Activated CD4-positive, CD25-positive, alpha-beta regulatory T cell treated with anti-CD3 and anti-CD28 coated beads, Interleukin-2, amount 50 U/mL, for 16 hours (primary cell): ENCODE measurements around the gene WLS.
"Not testable (repeated sequence)": the region's sequence is repeated elsewhere in the genome, so short reads cannot be mapped to it uniquely, and the experiment has no call there.

Experiments used
- DNase-seq: peaks from one replicate; pipeline ENCODE4 v3.0.0-alpha.2; 2020; ENCODE audit warnings: low read depth, low spot score

Gene WLS

GRCh38 chr1:68199603-68200002, 32.7 kb downstream of the WLS start:
- no peak for DNase-seq

GRCh38 chr1:68198752-68199151, 33.6 kb downstream of the WLS start:
- no peak for DNase-seq

DNA sequence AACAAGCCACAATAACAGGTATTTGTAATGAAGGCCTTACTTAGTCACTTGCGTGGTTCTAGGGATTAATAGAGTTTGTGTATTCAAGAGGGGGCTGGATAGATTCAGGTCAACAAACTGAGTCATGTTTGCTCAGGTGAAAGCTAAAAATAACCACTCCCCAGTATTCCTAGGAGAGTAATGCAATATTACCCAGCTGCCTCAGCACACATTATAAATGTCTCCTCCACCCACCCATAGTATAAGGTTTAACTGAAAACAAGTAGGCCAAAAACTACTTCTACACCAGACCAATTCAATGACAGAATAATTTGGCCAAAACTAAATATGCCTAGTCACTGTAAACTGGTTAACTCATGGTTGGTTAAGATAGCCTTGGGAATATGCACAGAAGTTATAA, 34.4 kb downstream of the WLS start:
- no peak for DNase-seq

DNA sequence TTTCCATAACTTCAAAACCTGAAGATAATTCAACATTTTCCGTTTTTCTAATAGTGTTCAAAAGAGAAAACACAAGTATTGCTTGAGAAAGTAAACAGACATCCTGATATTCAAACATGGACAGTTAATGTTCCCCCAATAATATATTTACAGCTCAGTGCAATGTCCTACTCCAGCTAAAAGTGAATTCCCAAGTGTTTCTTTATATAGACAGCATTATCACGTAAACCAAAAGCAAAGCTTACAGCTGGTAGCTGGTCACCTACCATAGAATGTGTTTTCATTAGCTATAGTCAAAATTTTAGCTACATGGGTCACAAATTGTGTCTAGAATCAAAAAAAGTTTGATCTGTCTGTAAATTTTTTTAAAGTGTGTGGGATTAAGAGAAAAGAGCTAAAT, 34.9 kb downstream of the WLS start:
- no peak for DNase-seq

DNA sequence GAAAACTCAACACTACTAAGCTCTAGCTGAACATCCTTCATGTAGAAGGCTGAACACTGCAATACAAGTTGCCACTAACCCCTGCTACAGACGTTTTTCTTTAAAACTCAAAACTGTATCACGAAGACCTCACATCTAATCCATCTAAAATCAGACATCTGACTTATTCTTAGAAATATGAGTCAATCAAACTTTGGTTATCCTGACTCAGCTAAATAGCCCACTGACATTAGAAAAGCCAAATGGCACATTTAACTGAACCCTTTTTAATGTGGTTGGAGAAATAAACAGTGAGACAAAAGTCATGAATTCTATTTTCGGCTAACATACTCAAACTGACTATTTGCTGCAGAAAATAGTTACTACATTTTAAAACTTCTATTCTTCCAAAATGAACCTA, 35.6 kb downstream of the WLS start:
- DNase-seq: no peak

- DNase-seq: no peak
Observed at GRCh38 chr1:68191717-68192116, 40.6 kb downstream of the WLS start.

DNA sequence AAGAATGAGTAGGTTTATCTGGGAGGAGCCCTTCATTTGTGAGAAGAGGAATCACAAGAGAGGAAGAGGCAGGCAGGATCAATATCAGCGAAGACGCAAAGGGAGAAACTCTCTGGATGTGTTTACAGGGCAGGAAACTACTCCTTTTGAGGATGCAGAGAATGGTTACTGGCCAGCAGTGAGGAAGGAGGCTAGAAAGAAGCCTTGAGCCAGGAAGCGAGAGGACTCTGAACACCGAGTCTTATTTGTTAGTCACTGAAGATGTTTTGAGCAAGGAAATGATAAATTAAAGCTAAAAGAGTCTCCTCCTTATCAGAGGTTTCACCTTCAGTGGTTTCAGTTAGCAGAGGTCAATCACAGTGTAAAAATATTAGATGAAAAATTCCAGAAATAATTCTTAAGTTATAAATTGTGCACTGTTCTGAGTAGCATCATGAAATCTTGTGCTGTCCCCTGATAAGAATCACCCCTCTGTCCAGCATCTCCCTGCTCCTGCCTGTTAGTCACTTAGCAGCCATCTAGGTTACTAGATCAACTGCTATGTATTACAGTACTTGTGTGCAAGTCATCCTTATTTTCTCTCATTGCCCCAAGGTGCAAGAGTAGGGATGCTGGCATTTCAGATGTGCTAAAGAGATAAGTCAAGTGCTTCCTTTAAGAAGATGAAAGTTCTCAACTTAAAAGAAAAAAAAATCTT, 43.5 kb downstream of the WLS start:
- no peak for DNase-seq

- no peak for DNase-seq
Observed at GRCh38 chr1:68188060-68188538, 44.2 kb downstream of the WLS start.

DNA sequence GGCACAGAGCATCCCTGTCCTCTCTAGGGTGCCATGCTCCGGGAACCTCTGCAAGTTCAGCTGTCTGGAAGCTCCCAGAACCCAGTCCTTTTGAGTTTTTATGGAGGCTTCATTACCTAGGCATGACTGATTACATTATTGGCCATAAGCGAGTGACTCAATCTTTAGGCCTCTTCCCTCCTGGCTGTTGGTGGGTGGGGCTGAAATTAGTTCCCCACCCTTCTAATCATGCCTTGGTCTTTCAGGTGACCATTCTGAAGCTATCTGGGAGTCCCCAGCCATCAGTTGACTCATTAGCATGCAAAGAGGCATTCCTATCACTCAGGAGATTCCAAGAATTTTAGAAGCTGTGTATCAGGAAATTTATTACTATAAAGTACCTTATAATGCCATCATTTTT, 46.6 kb downstream of the WLS start:
- no peak for DNase-seq

- DNase-seq: no peak
Observed at GRCh38 chr1:68183895-68184294, 48.4 kb downstream of the WLS start.

- DNase-seq: no peak
Observed at GRCh38 chr1:68181165-68181556, 51.2 kb downstream of the WLS start.

DNA sequence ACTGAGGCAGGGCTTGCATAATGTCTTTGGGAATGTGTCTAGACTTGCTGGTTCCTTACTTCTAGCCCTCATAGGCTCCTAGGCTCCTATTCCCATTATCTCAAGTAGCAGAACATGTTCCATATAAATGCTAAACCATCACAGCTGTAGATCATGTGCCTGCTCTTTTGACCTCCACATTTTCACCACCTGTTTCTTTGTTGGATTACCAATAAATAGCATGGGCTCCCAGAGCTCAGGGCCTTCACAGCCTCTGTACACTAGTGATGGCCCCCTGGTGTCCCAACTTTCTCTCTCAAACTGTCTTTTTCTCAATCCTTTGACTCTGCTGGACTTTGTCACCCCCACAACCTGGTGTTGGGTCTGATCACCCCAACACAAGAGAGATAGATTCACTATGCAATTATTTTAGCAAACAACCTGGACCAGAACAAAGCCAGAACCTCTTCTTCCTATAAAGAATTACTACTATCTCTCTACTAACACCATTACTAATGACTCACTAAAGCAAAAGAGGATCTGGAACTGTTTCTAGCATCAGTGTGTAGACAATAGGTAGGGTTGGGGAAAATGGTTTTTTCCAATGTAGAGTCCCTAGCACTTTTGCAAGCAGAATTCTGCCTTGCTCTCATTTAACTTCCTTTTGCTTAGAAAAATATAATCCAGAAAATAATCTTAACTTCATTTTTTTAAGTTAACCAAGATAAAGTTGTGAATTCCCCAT, 51.7 kb downstream of the WLS start:
- no peak for DNase-seq

DNA sequence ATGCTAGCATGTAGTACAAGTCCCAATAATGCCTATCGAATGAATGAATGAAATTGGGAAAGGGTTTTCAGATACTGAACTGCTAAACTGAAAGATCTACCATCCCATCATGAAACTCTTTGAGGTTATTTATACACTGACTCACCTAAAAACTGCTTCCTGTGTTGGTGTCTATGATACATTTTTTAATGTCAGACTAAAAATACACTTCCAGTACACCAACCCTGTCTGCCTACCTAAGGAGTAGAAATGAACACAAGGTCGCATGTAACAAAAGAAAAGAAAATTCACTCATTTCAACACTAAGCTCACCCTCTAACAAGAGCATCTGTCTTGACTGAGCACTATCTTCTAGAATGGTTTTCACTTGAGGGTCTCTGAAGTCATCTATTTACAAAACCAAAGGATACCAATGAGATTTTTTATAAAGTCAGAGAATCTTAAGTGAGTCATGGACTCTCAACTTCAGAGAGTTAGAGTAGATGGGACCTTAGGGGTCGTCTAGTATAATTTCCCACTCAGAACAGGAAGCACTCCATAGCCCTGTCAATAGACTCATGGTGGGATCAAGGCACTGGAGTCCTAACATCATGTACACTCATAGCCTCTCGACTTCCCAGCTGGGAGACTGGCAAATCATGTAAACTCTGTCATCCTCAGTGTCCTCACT, 53.4 kb downstream of the WLS start:
- no peak for DNase-seq

DNA sequence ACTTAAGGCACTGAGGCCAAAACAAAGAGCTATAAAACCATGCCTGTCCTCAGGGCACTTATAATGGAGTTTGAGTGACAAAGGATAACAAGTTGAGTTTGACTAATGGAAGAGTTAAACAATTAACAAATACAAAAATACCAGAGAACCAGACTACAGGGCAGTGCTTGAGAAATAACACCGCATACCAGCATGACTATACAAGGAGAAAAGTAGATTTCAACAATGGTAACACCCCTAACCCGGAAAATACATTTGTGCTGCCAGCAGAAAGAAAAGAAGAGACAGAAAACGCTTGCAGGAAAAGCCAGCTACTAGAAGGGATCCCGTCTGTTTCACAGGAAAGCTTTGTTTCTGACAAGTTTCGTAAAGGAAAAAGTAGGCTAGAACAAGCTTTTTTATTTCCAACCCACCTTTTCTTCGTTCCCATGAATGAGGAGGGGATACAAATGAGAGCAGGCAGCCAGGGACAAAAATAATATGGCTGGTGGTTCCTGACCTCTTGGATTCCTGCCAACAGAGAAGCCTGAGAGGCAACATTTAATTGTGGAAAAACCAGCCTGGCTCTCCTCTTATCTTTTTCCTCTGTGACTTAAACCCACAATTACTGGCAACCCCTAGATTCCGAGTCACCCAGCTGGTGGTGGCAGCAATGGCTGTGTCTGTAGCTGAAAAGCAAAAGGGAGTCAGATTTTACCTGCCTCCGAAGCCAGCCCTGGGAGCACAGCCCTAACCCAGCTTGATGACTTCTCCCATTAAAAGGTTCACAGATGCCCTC, 56.5 kb downstream of the WLS start:
- no peak for DNase-seq

DNA sequence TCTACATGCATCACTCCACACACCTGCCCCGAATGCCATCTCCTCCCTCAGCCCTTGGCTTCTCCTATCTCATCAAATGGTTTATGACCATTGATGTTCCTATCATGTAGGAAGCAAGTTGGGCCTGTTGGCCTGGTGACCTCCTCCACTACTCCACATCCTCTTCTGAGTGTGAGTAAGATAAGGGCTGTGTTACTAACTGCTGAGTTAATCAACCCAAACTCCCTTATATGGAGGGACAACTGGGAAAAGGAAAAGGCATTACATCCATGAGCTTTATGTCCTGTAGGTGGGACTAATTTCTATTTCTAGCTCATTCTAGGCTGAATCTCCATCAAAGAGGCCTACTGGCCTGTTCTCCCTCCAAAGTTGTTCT, 57.6 kb downstream of the WLS start:
- DNase-seq: no peak

DNA sequence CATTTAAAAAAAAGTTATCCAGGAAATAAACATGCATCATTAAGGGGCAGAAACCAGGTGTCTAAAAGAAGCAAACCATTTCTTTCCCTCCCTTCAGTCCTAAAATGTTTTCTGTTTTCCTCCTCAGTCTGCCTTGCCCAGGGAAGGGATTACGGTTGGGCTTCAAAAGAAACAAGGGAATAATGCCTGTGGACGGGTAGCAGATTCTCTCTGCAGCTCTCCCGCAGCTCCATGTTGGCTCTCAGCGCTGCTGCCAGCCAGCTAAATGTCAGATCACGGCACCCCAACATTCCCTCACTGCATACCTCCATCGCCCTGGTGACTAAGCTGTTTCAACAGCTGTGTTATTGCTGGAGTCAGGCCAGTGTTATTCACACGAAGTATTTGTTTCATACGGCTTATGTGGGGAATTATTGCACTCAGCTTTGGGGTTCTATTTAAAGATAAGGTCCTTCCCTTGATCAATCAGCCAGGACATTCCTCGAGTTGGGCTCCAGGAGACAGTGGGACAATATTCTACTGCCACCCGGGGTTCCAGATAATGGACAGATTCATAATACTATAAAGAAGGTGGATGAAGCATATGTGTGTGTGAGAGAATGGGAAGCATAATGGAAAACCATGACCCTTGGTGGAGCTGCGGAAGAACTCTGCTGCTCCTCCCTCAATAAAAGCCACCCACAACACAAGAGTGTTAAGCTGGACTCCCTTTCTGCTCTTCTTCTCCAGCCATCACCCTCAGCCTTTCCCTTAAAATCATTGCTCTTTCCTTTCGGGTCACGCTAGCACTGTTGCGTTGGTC, 58.2 kb downstream of the WLS start:
- no peak for DNase-seq

DNA sequence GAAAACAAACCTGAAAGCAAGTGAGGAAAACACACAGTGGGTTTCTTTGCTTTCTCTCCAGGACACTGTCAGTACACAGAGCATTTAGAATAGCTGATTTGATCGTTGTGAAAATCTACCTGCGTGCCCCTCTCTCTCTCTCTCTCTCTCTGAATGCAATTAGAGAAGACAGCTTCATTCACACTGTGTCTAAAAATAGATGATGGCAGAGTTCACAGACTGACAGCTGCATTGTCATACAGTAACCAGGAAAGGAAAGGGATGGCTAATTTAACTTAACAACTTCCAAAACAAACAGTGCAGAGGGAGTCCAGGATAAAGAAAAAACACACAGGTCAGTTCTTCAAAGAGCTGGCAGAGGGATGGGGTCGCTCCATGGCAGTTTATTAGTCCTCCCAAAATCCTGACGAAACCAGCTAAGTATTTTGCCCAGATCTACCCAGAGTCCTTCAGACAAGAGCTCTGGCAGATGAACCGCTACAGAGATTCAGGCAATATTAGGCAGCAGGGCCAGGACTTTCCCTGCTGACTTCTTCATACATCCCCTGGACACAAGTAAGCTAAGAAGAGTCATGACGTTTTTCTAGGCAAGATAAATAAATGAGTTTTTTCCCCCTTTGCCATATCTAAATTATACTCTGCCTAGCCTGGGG, 58.9 kb downstream of the WLS start:
- no peak for DNase-seq

DNA sequence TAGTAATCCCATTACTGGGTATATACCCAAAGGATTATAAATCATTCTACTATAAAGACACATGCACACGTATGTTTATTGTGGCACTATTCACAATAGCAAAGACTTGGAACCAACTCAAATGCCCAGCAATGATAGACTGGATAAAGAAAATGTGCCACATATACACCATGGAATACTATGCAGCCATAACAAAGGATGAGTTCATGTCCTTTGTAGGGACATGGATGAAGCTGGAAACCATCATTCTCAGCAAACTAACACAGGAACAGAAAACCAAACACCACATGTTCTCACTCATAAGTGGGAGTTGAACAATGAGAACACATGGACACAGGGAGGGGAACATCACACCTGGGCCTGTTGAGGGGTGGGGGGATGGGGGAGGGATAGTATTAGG, 60.5 kb downstream of the WLS start:
- not testable (repeated sequence) for DNase-seq

GRCh38 chr1:68168545-68169171, 63.7 kb downstream of the WLS start:
- DNase-seq: no peak

- no peak for DNase-seq
Observed at GRCh38 chr1:68167211-68167610, 65.1 kb downstream of the WLS start.
